Tibial artery (tissue), 4 donors: ENCODE results near the gene SEMA3F.

ENCODE experiments used
- DNase-seq, 2 donors: peaks; one replicate each; pipeline ENCODE4 v3.0.0-alpha.2; 2019
- H3K27ac ChIP-seq, 2 donors: fragments of 200-600 bp; sonication (generic) in 1 of 2; 1 replicate in 1 of 2; 2 replicates in 1 of 2; pipeline ENCODE4 v1.5.1; 2018 to 2019; ENCODE audit warnings: mild to moderate bottlenecking in 1 of 2
- H3K27me3 ChIP-seq, 2 donors: fragments of 200-600 bp; sonication (generic) in 1 of 2; one replicate each; pipeline versions ENCODE4 v1.5.1 to v1.6.0; 2016 to 2019
- H3K36me3 ChIP-seq, 3 donors: fragments of 200-600 bp; sonication (generic) in 2 of 3; one replicate each; pipeline ENCODE4 v1.5.1; 2016 to 2019; ENCODE audit warnings: mild to moderate bottlenecking in 2 of 3
- H3K4me1 ChIP-seq, 4 donors: fragments of 200-600 bp; sonication (generic) in 2 of 4; 1 replicate in 3 of 4; 2 replicates in 1 of 4; pipeline ENCODE4 v1.5.1; 2016 to 2019
- H3K4me3 ChIP-seq, 2 donors: fragments of 200-600 bp; sonication (generic) in 1 of 2; 1 replicate in 1 of 2; 2 replicates in 1 of 2; pipeline ENCODE4 v1.5.1; 2018 to 2019; ENCODE audit warnings: mild to moderate bottlenecking in 2 of 2
- H3K9me3 ChIP-seq, 3 donors: fragments of 200-600 bp; sonication (generic) in 1 of 3; one replicate each; pipeline ENCODE4 v1.5.1; 2016 to 2019
- CTCF ChIP-seq, 2 experiments: fragments of 200-600 bp in 1 of 2; fragments of 450-650 bp in 1 of 2; IDR thresholded peaks; one replicate each; pipeline ENCODE4 v1.5.1; 2017 to 2019; ENCODE audit warnings: antibody characterized with exemption in 2 of 2, mild to moderate bottlenecking in 1 of 2, moderate library complexity in 1 of 2
- intact Hi-C: fragments of 100-400 bp; cut with DNase I; formaldehyde crosslinking; loops from one replicate; pipeline ENCODE4 v1.15.0; 2023; ENCODE audit warnings: low total_unique reads

SEMA3F gene

GRCh38 chr3:50133283-50133615 lies 21.9 kb upstream of the SEMA3F start:
- TF ChIP-seq CTCF (IDR thresholded peaks at IDR 0.05), result no peak
- H3K9me3 ChIP-seq, result no peaks in the 10 kb centered on the region
- H3K27me3 ChIP-seq, result no peaks in the 10 kb centered on the region
- no peaks in the 10 kb centered on the region for H3K36me3 ChIP-seq
- intact Hi-C loops, result no loop called here
- no peak for DNase-seq
- H3K4me1 ChIP-seq, result peaks cover 0 to 10% (median 4%) of the 10 kb centered on the region in 4 donors
- H3K27ac ChIP-seq, result no peak overlapping the region
- H3K4me3 ChIP-seq, result no peak overlapping the region

- Histone ChIP-seq H3K4me1 (peaks cover 0 to 17% (median 6%) of the 10 kb centered on the region in 4 donors), H3K4me3 (no peak overlapping the region), H3K27me3 (no peaks in the 10 kb centered on the region), H3K36me3 (no peaks in the 10 kb centered on the region), H3K27ac (no peak overlapping the region), H3K9me3 (no peaks in the 10 kb centered on the region)
- DNase-seq, result no peak
- intact Hi-C loops, result no loop called here
- no peak for TF ChIP-seq CTCF (IDR thresholded peaks at IDR 0.05)
Observed at GRCh38 chr3:50134367-50134766, 20.8 kb upstream of the SEMA3F start.

- DNase-seq, result no peak
- intact Hi-C loops, result no loop called here
- no peak for TF ChIP-seq CTCF (IDR thresholded peaks at IDR 0.05)
Observed at GRCh38 chr3:50135964-50136363, 19.2 kb upstream of the SEMA3F start.

GRCh38 chr3:50136714-50137405 lies 18.3 kb upstream of the SEMA3F start:
- Histone ChIP-seq H3K4me3 (no peak overlapping the region), H3K27me3 (no peaks in the 10 kb centered on the region), H3K4me1 (peaks cover 0 to 19% (median 6%) of the 10 kb centered on the region in 4 donors), H3K36me3 (no peaks in the 10 kb centered on the region), H3K9me3 (no peaks in the 10 kb centered on the region), H3K27ac (no peak overlapping the region)
- intact Hi-C loops, result no loop called here
- DNase-seq, result no peak
- no peak for TF ChIP-seq CTCF (IDR thresholded peaks at IDR 0.05)

More at GRCh38 chr3:50135964-50136363, 19.2 kb upstream of the SEMA3F start:
- Histone ChIP-seq H3K4me3 (no peak overlapping the region), H3K9me3 (no peaks in the 10 kb centered on the region), H3K4me1 (peaks cover 0 to 19% (median 6%) of the 10 kb centered on the region in 4 donors), H3K36me3 (no peaks in the 10 kb centered on the region), H3K27ac (no peak overlapping the region), H3K27me3 (no peaks in the 10 kb centered on the region)

GRCh38 chr3:50137531-50137930 lies 17.6 kb upstream of the SEMA3F start:
- H3K4me1 ChIP-seq, result peaks cover 0 to 19% (median 6%) of the 10 kb centered on the region in 4 donors

More at GRCh38 chr3:50137531-50137930, 17.6 kb upstream of the SEMA3F start:
- intact Hi-C loops, result no loop called here
- DNase-seq, result no peak
- no peak overlapping the region for H3K27ac ChIP-seq
- no peak overlapping the region for H3K4me3 ChIP-seq
- no peaks in the 10 kb centered on the region for H3K27me3 ChIP-seq
- H3K36me3 ChIP-seq, result no peaks in the 10 kb centered on the region
- H3K9me3 ChIP-seq, result no peaks in the 10 kb centered on the region
- no peak for TF ChIP-seq CTCF (IDR thresholded peaks at IDR 0.05)
